ENCODE results near the gene SPG11.
"Not testable (repeated sequence)": the region's sequence is repeated elsewhere in the genome, so short reads cannot be mapped to it uniquely, and the experiment has no call there.

Gene SPG11

GRCh38 chr15:44550256-44550655 lies 113.2 kb downstream of the SPG11 start:
- DNase-seq: peak in 2 of 5 experiments; percentile 16 to 57

- DNase-seq: not testable (repeated sequence)
Observed at GRCh38 chr15:44549152-44549551, 114.3 kb downstream of the SPG11 start.

GRCh38 chr15:44545913-44546802 lies 117.3 kb downstream of the SPG11 start:
- peak in 2 of 5 experiments; percentile 23 to 91 for DNase-seq

- DNase-seq: not testable (repeated sequence)
Observed at GRCh38 chr15:44544745-44545144, 118.7 kb downstream of the SPG11 start.

GRCh38 chr15:44542596-44542995 lies 120.9 kb downstream of the SPG11 start:
- DNase-seq: no peak

- DNase-seq: no peak
Observed at GRCh38 chr15:44541282-44541958, 122.0 kb downstream of the SPG11 start.

GRCh38 chr15:44537735-44538240 lies 125.7 kb downstream of the SPG11 start:
- peak in 3 of 5 experiments; percentile 12 to 71 (median 13) for DNase-seq

- DNase-seq: peak; percentile 88 to 98 (median 92)
Observed at GRCh38 chr15:44536962-44537734, 126.3 kb downstream of the SPG11 start, which contains the start of gene EIF3J. TSS of gene EIF3J (plus strand) at chr15:44537147. CDS start at chr15:44537195, 48 bp downstream.

- no peak for DNase-seq
Observed at GRCh38 chr15:44536302-44536961, 127.0 kb downstream of the SPG11 start.

- DNase-seq: peak in 2 of 5 experiments; percentile 13 to 59
Observed at GRCh38 chr15:44535523-44536301, 127.8 kb downstream of the SPG11 start.

- no peak for DNase-seq
Observed at GRCh38 chr15:44535092-44535491, 128.4 kb downstream of the SPG11 start.

- peak in 1 of 5 experiments; percentile 27 for DNase-seq
Observed at GRCh38 chr15:44532689-44533088, 130.8 kb downstream of the SPG11 start.

- not testable (repeated sequence) for DNase-seq
Observed at GRCh38 chr15:44532275-44532674, 131.2 kb downstream of the SPG11 start.

GRCh38 chr15:44530653-44531052 lies 132.8 kb downstream of the SPG11 start:
- no peak for DNase-seq

- no peak for DNase-seq
Observed at GRCh38 chr15:44529864-44530604, 133.4 kb downstream of the SPG11 start.

- no peak for DNase-seq
Observed at GRCh38 chr15:44527241-44527640, 136.2 kb downstream of the SPG11 start.

GRCh38 chr15:44525018-44525417 lies 138.4 kb downstream of the SPG11 start:
- no peak for DNase-seq

- no peak for DNase-seq
Observed at GRCh38 chr15:44519537-44519936, 143.9 kb downstream of the SPG11 start.

GRCh38 chr15:44516436-44516835 lies 147.0 kb downstream of the SPG11 start:
- DNase-seq: no peak

All from T-helper 2 cell (primary cell).